Measurements from ENCODE around the gene MT1H.
A peak's percentile ranks its signal among the peaks of the same experiment; 100 is the strongest.
"Not testable (repeated sequence)": the region's sequence is repeated elsewhere in the genome, so short reads cannot be mapped to it uniquely, and the experiment has no call there.

Gene MT1H

GRCh38 chr16:56667581-56668571 lies 1.7 kb upstream of the MT1H start, which contains the start of gene MT1G:
TSS of gene MT1G (minus strand) at chr16:56668065. CDS start at chr16:56667993, 72 bp downstream.
- Histone ChIP-seq H3K9me3 (ENCODE audit: control insufficient read depth, low read length) (no peaks in the 10 kb centered on the region), H3K4me3 (ENCODE audit: extremely low read depth, insufficient read depth, low read length, poor library complexity, severe bottlenecking) (no peak within 1 kb of the TSS), H3K36me3 (ENCODE audit: control insufficient read depth, insufficient read depth, low read length) (no peaks in the 10 kb centered on the region), H3K27ac (ENCODE audit: low read depth, low read length, severe bottlenecking) (no peak within 1 kb of the TSS), H3K4me1 (ENCODE audit: control insufficient read depth, insufficient read depth, low read length, poor library complexity, severe bottlenecking) (no peaks in the 10 kb centered on the region)
- 15 to 22% methylated on average over 39 to 45 of the region's 46 CpGs for whole genome bisulfite sequencing, 2 experiments (ENCODE audit: insufficient coverage in 2 of 2)

GRCh38 chr16:56669840-56670619 lies 416 bp downstream of the MT1H start:
- Histone ChIP-seq H3K27ac (ENCODE audit: low read depth, low read length, severe bottlenecking) (no peak overlapping the region), H3K4me3 (ENCODE audit: extremely low read depth, insufficient read depth, low read length, poor library complexity, severe bottlenecking) (no peak overlapping the region), H3K9me3 (ENCODE audit: control insufficient read depth, low read length) (no peaks in the 10 kb centered on the region), H3K4me1 (ENCODE audit: control insufficient read depth, insufficient read depth, low read length, poor library complexity, severe bottlenecking) (no peaks in the 10 kb centered on the region), H3K36me3 (ENCODE audit: control insufficient read depth, insufficient read depth, low read length) (no peaks in the 10 kb centered on the region)
- WGBS, 2 experiments (ENCODE audit: insufficient coverage in 2 of 2) = 34 to 37% methylated on average over 15 to 17 of the region's 19 CpGs

- Histone ChIP-seq H3K4me1 (ENCODE audit: control insufficient read depth, insufficient read depth, low read length, poor library complexity, severe bottlenecking) (no peaks in the 10 kb centered on the region), H3K36me3 (ENCODE audit: control insufficient read depth, insufficient read depth, low read length) (no peaks in the 10 kb centered on the region), H3K9me3 (ENCODE audit: control insufficient read depth, low read length) (no peaks in the 10 kb centered on the region), H3K4me3 (ENCODE audit: extremely low read depth, insufficient read depth, low read length, poor library complexity, severe bottlenecking) (no peak overlapping the region), H3K27ac (ENCODE audit: low read depth, low read length, severe bottlenecking) (no peak overlapping the region)
- 69 to 76% methylated on average over 2 of the region's 2 CpGs for WGBS, 2 experiments (ENCODE audit: insufficient coverage in 2 of 2)
These were observed 963 bp downstream of the MT1H start for GRCh38 chr16:56670620-56670934.

- not testable (repeated sequence) for H3K4me1 ChIP-seq (ENCODE audit: control insufficient read depth, insufficient read depth, low read length, poor library complexity, severe bottlenecking); H3K36me3 ChIP-seq (ENCODE audit: control insufficient read depth, insufficient read depth, low read length); H3K27ac ChIP-seq (ENCODE audit: low read depth, low read length, severe bottlenecking); H3K9me3 ChIP-seq (ENCODE audit: control insufficient read depth, low read length); H3K4me3 ChIP-seq (ENCODE audit: extremely low read depth, insufficient read depth, low read length, poor library complexity, severe bottlenecking)
- 60 to 63% methylated on average over 1 of the region's 2 CpGs for WGBS, 2 experiments (ENCODE audit: insufficient coverage in 2 of 2)
These were observed 2.1 kb downstream of the MT1H start for GRCh38 chr16:56671691-56672090.

GRCh38 chr16:56672171-56672570 lies 2.6 kb downstream of the MT1H start:
- not testable (repeated sequence) for H3K4me1 ChIP-seq (ENCODE audit: control insufficient read depth, insufficient read depth, low read length, poor library complexity, severe bottlenecking); H3K36me3 ChIP-seq (ENCODE audit: control insufficient read depth, insufficient read depth, low read length); H3K27ac ChIP-seq (ENCODE audit: low read depth, low read length, severe bottlenecking); H3K9me3 ChIP-seq (ENCODE audit: control insufficient read depth, low read length); H3K4me3 ChIP-seq (ENCODE audit: extremely low read depth, insufficient read depth, low read length, poor library complexity, severe bottlenecking)
- WGBS, 2 experiments (ENCODE audit: insufficient coverage in 2 of 2) = 60% methylated on average over 1 of the region's 3 CpGs; no CpG with 5 or more reads in 1 of the 2 experiments

GRCh38 chr16:56672761-56673536 lies 3.3 kb downstream of the MT1H start:
- 84 to 97% methylated on average over 4 to 9 of the region's 11 CpGs for WGBS, 2 experiments (ENCODE audit: insufficient coverage in 2 of 2)
- no peaks in the 10 kb centered on the region for H3K36me3 ChIP-seq (ENCODE audit: control insufficient read depth, insufficient read depth, low read length)
- no peak overlapping the region for H3K27ac ChIP-seq (ENCODE audit: low read depth, low read length, severe bottlenecking)

GRCh38 chr16:56673921-56674320 lies 4.3 kb downstream of the MT1H start:
- no peak overlapping the region for H3K27ac ChIP-seq (ENCODE audit: low read depth, low read length, severe bottlenecking)
- WGBS, 2 experiments (ENCODE audit: insufficient coverage in 2 of 2) = 37 to 41% methylated on average over 12 of the region's 12 CpGs
- H3K4me3 ChIP-seq (ENCODE audit: extremely low read depth, insufficient read depth, low read length, poor library complexity, severe bottlenecking) = no peak overlapping the region
- no peaks in the 10 kb centered on the region for H3K9me3 ChIP-seq (ENCODE audit: control insufficient read depth, low read length)
- no peaks in the 10 kb centered on the region for H3K36me3 ChIP-seq (ENCODE audit: control insufficient read depth, insufficient read depth, low read length)
- H3K4me1 ChIP-seq (ENCODE audit: control insufficient read depth, insufficient read depth, low read length, poor library complexity, severe bottlenecking) = no peaks in the 10 kb centered on the region

More at GRCh38 chr16:56672761-56673536, 3.3 kb downstream of the MT1H start:
- no peak overlapping the region for H3K4me3 ChIP-seq (ENCODE audit: extremely low read depth, insufficient read depth, low read length, poor library complexity, severe bottlenecking)
- no peaks in the 10 kb centered on the region for H3K4me1 ChIP-seq (ENCODE audit: control insufficient read depth, insufficient read depth, low read length, poor library complexity, severe bottlenecking)
- H3K9me3 ChIP-seq (ENCODE audit: control insufficient read depth, low read length) = no peaks in the 10 kb centered on the region

GRCh38 chr16:56674570-56674969 lies 5.0 kb downstream of the MT1H start:
- not testable (repeated sequence) for H3K36me3 ChIP-seq (ENCODE audit: control insufficient read depth, insufficient read depth, low read length); H3K9me3 ChIP-seq (ENCODE audit: control insufficient read depth, low read length); H3K4me1 ChIP-seq (ENCODE audit: control insufficient read depth, insufficient read depth, low read length, poor library complexity, severe bottlenecking); H3K4me3 ChIP-seq (ENCODE audit: extremely low read depth, insufficient read depth, low read length, poor library complexity, severe bottlenecking); H3K27ac ChIP-seq (ENCODE audit: low read depth, low read length, severe bottlenecking)
- 77 to 81% methylated on average over 4 to 6 of the region's 6 CpGs for WGBS, 2 experiments (ENCODE audit: insufficient coverage in 2 of 2)

- H3K4me3 ChIP-seq (ENCODE audit: extremely low read depth, insufficient read depth, low read length, poor library complexity, severe bottlenecking) = peak overlapping the region; percentile 3
These were observed 6.1 kb downstream of the MT1H start for GRCh38 chr16:56675685-56676210.

GRCh38 chr16:56677474-56677873 lies 7.9 kb downstream of the MT1H start:
- Histone ChIP-seq H3K4me1 (ENCODE audit: control insufficient read depth, insufficient read depth, low read length, poor library complexity, severe bottlenecking) (no peaks in the 10 kb centered on the region), H3K36me3 (ENCODE audit: control insufficient read depth, insufficient read depth, low read length) (no peaks in the 10 kb centered on the region), H3K27ac (ENCODE audit: low read depth, low read length, severe bottlenecking) (no peak overlapping the region), H3K9me3 (ENCODE audit: control insufficient read depth, low read length) (no peaks in the 10 kb centered on the region), H3K4me3 (ENCODE audit: extremely low read depth, insufficient read depth, low read length, poor library complexity, severe bottlenecking) (no peak overlapping the region)
- WGBS, 2 experiments (ENCODE audit: insufficient coverage in 2 of 2) = 90 to 100% methylated on average over 1 to 2 of the region's 3 CpGs

More at GRCh38 chr16:56675685-56676210, 6.1 kb downstream of the MT1H start:
- H3K9me3 ChIP-seq (ENCODE audit: control insufficient read depth, low read length) = no peaks in the 10 kb centered on the region
- 17 to 19% methylated on average over 15 to 27 of the region's 32 CpGs for WGBS, 2 experiments (ENCODE audit: insufficient coverage in 2 of 2)
- no peaks in the 10 kb centered on the region for H3K36me3 ChIP-seq (ENCODE audit: control insufficient read depth, insufficient read depth, low read length)
- no peak overlapping the region for H3K27ac ChIP-seq (ENCODE audit: low read depth, low read length, severe bottlenecking)
- no peaks in the 10 kb centered on the region for H3K4me1 ChIP-seq (ENCODE audit: control insufficient read depth, insufficient read depth, low read length, poor library complexity, severe bottlenecking)

Data from mesodermal cell (in vitro differentiated cells).